Measurements from ENCODE around the gene GGA1. TPM values are rescaled to one million over a fixed set of nuclear protein-coding genes. Genes with fewer than 3 reads are reported as not detected.
A peak's percentile ranks its signal among the peaks of the same experiment; 100 is the strongest.

GGA1 gene
- total RNA-seq, 3 donors from 2014 or later (not counting 1 experiment from before 2014, with no cell fraction given): 69.3 to 87.8 (median 80.2) TPM

GRCh38 chr22:37660709-37661045 is 52.0 kb downstream of the GGA1 start:
- intact Hi-C loops (cut with micrococcal nuclease): loop anchor here (1.0 kb wide), 1 partner anchor 21 kb away; no protein-coding TSS in a partner anchor
- peaks cover 37 to 47% of the 10 kb centered on the region in 2 donors for H3K4me1 Mint-ChIP-seq
- H3K4me1 ChIP-seq (ENCODE audit: control insufficient read depth, insufficient read depth, low read length): peaks cover 42% of the 10 kb centered on the region

DNA sequence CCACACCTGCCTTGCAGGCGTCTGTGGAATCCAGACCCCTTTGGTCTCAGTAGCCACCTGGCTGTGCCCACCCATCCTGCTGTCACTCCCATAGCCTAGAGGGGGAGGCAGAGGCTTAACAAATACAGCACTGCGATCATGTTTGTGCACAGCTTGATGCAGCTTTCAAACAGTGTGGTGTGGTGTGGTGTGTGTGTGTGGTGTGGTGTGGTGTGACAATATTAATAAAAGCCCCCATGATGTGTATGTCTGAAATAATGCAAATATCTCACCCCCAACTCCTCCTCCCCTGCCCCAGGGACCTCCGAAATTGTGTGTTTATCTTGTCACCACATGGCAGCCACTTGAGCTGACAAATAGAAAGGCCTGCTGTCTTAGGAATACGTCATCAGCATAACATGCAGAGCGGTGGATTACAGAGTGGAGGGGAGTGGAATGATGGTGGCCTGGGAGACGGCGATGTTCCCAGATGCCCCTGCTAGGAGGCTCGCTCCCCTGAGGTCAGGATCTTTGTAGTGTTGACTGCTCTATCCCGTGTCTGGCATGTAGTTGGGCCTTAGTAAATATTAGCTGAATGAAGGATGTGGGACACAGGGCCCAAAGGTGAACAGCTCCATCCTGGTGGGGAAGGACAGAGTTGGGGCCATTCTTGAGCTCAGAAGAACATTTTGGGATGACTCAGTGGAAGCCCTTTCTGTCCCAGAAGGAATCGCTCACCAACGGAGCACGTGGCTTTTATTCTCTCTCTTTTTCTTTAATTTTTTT is 52.7 kb downstream of the GGA1 start:
- peak overlapping the region; percentile 70 to 77 for H3K27ac Mint-ChIP-seq
- H3K36me3 Mint-ChIP-seq: no peaks in the 10 kb centered on the region
- WGBS (ENCODE audit: insufficient coverage): 70% methylated on average over 9 of the region's 12 CpGs
- Histone ChIP-seq H3K27ac (ENCODE audit: low read length) (peak overlapping the region; percentile 16), H3K36me3 (ENCODE audit: control insufficient read depth, insufficient read depth, low read length) (peaks cover 6% of the 10 kb centered on the region), H3K27me3 (ENCODE audit: control insufficient read depth, insufficient read depth, low read length) (no peaks in the 10 kb centered on the region), H3K4me1 (ENCODE audit: control insufficient read depth, insufficient read depth, low read length) (peaks cover 43% of the 10 kb centered on the region), H3K9me3 (ENCODE audit: control insufficient read depth, insufficient read depth, low read length) (no peaks in the 10 kb centered on the region), H3K4me3 (ENCODE audit: low read length) (no peak overlapping the region)
- TF ChIP-seq CTCF (IDR thresholded peaks at IDR 0.05): peak; percentile 25
- H3K4me1 Mint-ChIP-seq: peaks cover 41 to 51% of the 10 kb centered on the region in 2 donors
- DNase-seq (peak in 1 of 2 donors; percentile 66), ATAC-seq (peak in 1 of 3 donors; percentile 6)
- no peaks in the 10 kb centered on the region for H3K9me3 Mint-ChIP-seq
- no peaks in the 10 kb centered on the region for H3K27me3 Mint-ChIP-seq (ENCODE audit: low read depth in 2 of 2)
- peak overlapping the region; percentile 47 for H3K4me3 Mint-ChIP-seq
- intact Hi-C loops (cut with micrococcal nuclease): loop anchor here (1.0 kb wide), 1 partner anchor 20 kb away; no protein-coding TSS in a partner anchor

More at GRCh38 chr22:37660709-37661045, 52.0 kb downstream of the GGA1 start:
- Mint-ChIP-seq H3K9me3 (no peaks in the 10 kb centered on the region), H3K36me3 (no peaks in the 10 kb centered on the region), H3K27me3 (ENCODE audit: low read depth in 2 of 2) (no peaks in the 10 kb centered on the region), H3K27ac (peak overlapping the region; percentile 70 to 77), H3K4me3 (peak overlapping the region; percentile 31)
- H3K36me3 ChIP-seq (ENCODE audit: control insufficient read depth, insufficient read depth, low read length): peaks cover 2% of the 10 kb centered on the region
- no peak overlapping the region for H3K4me3 ChIP-seq (ENCODE audit: low read length)
- no peak overlapping the region for H3K27ac ChIP-seq (ENCODE audit: low read length)
- DNase-seq (no peak), ATAC-seq (no peak)
- H3K27me3 ChIP-seq (ENCODE audit: control insufficient read depth, insufficient read depth, low read length): no peaks in the 10 kb centered on the region
- no peak for TF ChIP-seq CTCF (IDR thresholded peaks at IDR 0.05)
- 87% methylated on average over 2 of the region's 2 CpGs for WGBS (ENCODE audit: insufficient coverage)
- H3K9me3 ChIP-seq (ENCODE audit: control insufficient read depth, insufficient read depth, low read length): no peaks in the 10 kb centered on the region

DNA sequence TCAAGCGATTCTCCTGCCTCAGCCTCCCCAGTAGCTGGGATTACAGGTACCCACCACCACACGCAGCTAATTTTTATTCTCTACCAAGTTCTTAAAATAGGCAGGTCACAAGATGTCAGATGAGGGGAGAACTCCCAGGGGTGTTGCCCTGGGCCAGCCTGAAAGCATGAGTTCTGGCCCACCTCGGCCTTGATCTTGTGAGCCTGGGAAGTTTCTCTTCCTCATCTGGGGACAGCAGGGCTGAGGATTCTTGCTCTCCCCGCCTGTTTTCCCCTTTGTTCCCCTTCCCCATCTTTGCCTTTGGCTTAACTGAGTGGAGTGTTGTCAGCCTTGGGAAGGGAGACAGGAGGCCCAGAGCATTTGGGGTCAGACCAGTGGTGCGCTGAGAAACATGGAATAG is 53.4 kb downstream of the GGA1 start:
- H3K4me1 ChIP-seq (ENCODE audit: control insufficient read depth, insufficient read depth, low read length): peaks cover 45% of the 10 kb centered on the region
- no peaks in the 10 kb centered on the region for H3K27me3 ChIP-seq (ENCODE audit: control insufficient read depth, insufficient read depth, low read length)
- intact Hi-C loops (cut with micrococcal nuclease): no loop called here
- WGBS (ENCODE audit: insufficient coverage): 84% methylated on average over 4 of the region's 5 CpGs
- Mint-ChIP-seq H3K4me1 (peaks cover 48 to 49% of the 10 kb centered on the region in 2 donors), H3K36me3 (no peaks in the 10 kb centered on the region), H3K27ac (peak overlapping the region in 1 of 2 donors; percentile 24), H3K9me3 (no peaks in the 10 kb centered on the region), H3K4me3 (no peak overlapping the region), H3K27me3 (ENCODE audit: low read depth in 2 of 2) (no peaks in the 10 kb centered on the region)
- peaks cover 6% of the 10 kb centered on the region for H3K36me3 ChIP-seq (ENCODE audit: control insufficient read depth, insufficient read depth, low read length)
- no peak for ATAC-seq
- H3K27ac ChIP-seq (ENCODE audit: low read length): peak overlapping the region; percentile 28
- no peak for DNase-seq
- H3K4me3 ChIP-seq (ENCODE audit: low read length): no peak overlapping the region
- H3K9me3 ChIP-seq (ENCODE audit: control insufficient read depth, insufficient read depth, low read length): no peaks in the 10 kb centered on the region
- no peak for TF ChIP-seq CTCF (IDR thresholded peaks at IDR 0.05)

Data from natural killer cell (primary cell).